ENCODE measurements around the gene GNAS.

GNAS gene

DNA sequence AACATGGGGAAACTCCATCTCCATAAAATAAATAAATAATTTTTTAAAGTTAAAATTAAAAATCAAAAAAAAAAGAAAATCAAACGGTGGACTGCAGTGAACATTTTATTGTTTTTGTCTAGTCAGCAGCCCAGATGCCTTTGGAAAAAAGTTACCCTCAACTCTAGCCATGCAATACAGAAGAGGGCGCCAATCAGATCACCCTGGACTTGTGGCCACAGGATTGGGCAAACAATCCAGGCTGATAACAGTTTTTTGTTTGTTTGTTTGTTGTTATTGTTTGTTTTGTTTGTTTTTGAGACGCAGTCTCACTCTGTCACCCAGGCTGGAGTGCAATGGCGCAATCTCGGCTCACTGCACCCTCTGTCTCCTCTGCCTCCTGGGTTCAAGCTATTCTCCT is 98.1 kb downstream of the GNAS start:
- Histone ChIP-seq H3K9ac (ENCODE audit: low read length) (no peak overlapping the region), H3K27me3 (ENCODE audit: control insufficient read depth in 1 of 2, insufficient read depth in 1 of 2, low read length in 2 of 2) (no peaks in the 10 kb centered on the region), H2BK12ac (ENCODE audit: low read length in 2 of 2) (no peak overlapping the region), H2BK5ac (ENCODE audit: low read depth, low read length, poor library complexity, severe bottlenecking) (no peak overlapping the region), H3K14ac (ENCODE audit: low read length in 2 of 2) (no peak overlapping the region), H2AK5ac (ENCODE audit: low read length, severe bottlenecking) (no peak overlapping the region), H4K91ac (ENCODE audit: low read length) (no peak overlapping the region), H3K79me1 (replicated peaks; ENCODE audit: low read length, poor library complexity, severe bottlenecking) (no peaks in the 10 kb centered on the region), H3K23ac (ENCODE audit: low read length in 2 of 2) (no peak overlapping the region), H3K9me3 (ENCODE audit: control insufficient read depth, low read length) (no peaks in the 10 kb centered on the region), H2AFZ (ENCODE audit: low read depth, low read length) (no peak overlapping the region), H3K27ac (ENCODE audit: low read length, poor library complexity, severe bottlenecking) (no peak overlapping the region), H3K36me3 (ENCODE audit: control insufficient read depth in 1 of 2, insufficient read depth in 2 of 2, low read depth in 1 of 2, low read length in 2 of 2) (no peaks in the 10 kb centered on the region), H4K8ac (ENCODE audit: low read length) (no peak overlapping the region), H3K4me3 (ENCODE audit: insufficient read depth in 1 of 2, low read depth in 1 of 2, low read length in 2 of 2) (no peak overlapping the region), H2BK120ac (ENCODE audit: low read depth, low read length) (no peak overlapping the region), H3K4me1 (ENCODE audit: control insufficient read depth, insufficient read depth, low read depth, low read length) (no peaks in the 10 kb centered on the region), H2BK15ac (ENCODE audit: low read depth, poor library complexity, severe bottlenecking) (no peak overlapping the region), H3K18ac (ENCODE audit: low read depth in 1 of 2, low read length in 2 of 2) (no peak overlapping the region), H3K4me2 (ENCODE audit: low read length, poor library complexity, severe bottlenecking) (no peak overlapping the region), H3K4ac (ENCODE audit: low read depth in 1 of 2, low read length in 2 of 2) (no peak overlapping the region)
- DNase-seq, result no peak
- WGBS, result 84% methylated on average over 5 of the region's 5 CpGs

DNA sequence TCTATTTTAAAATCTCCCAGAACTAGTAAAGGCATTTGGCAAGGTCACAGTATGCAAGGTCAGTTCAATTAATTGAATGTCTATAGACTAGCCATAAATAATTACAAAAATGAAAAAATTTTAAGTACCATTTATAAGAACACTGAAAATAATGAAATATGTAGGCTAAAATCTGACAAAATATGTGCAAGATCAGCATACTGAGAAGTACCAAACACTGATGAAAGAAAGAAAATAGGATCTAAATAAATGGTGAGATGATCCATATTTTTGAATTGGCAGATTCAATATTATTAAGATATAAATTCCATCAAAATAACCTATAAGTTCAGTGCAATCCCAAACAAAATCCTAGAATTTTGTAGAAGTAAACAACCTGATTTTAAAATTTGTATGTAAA is 100.5 kb downstream of the GNAS start:
- Histone ChIP-seq H3K79me1 (replicated peaks; ENCODE audit: low read length, poor library complexity, severe bottlenecking) (no peaks in the 10 kb centered on the region), H2BK5ac (ENCODE audit: low read depth, low read length, poor library complexity, severe bottlenecking) (no peak overlapping the region), H3K9me3 (ENCODE audit: control insufficient read depth, low read length) (no peaks in the 10 kb centered on the region), H2AK5ac (ENCODE audit: low read length, severe bottlenecking) (no peak overlapping the region), H3K27me3 (ENCODE audit: control insufficient read depth in 1 of 2, insufficient read depth in 1 of 2, low read length in 2 of 2) (no peaks in the 10 kb centered on the region), H3K23ac (ENCODE audit: low read length in 2 of 2) (no peak overlapping the region), H3K36me3 (ENCODE audit: control insufficient read depth in 1 of 2, insufficient read depth in 2 of 2, low read depth in 1 of 2, low read length in 2 of 2) (no peaks in the 10 kb centered on the region), H4K8ac (ENCODE audit: low read length) (no peak overlapping the region), H2AFZ (ENCODE audit: low read depth, low read length) (no peak overlapping the region), H2BK15ac (ENCODE audit: low read depth, poor library complexity, severe bottlenecking) (no peak overlapping the region), H3K4me2 (ENCODE audit: low read length, poor library complexity, severe bottlenecking) (no peak overlapping the region), H4K91ac (ENCODE audit: low read length) (no peak overlapping the region), H2BK120ac (ENCODE audit: low read depth, low read length) (no peak overlapping the region), H3K4me1 (ENCODE audit: control insufficient read depth, insufficient read depth, low read depth, low read length) (no peaks in the 10 kb centered on the region), H3K18ac (ENCODE audit: low read depth in 1 of 2, low read length in 2 of 2) (no peak overlapping the region), H3K27ac (ENCODE audit: low read length, poor library complexity, severe bottlenecking) (no peak overlapping the region), H3K4ac (ENCODE audit: low read depth in 1 of 2, low read length in 2 of 2) (no peak overlapping the region), H3K4me3 (ENCODE audit: insufficient read depth in 1 of 2, low read depth in 1 of 2, low read length in 2 of 2) (no peak overlapping the region), H2BK12ac (ENCODE audit: low read length in 2 of 2) (no peak overlapping the region), H3K9ac (ENCODE audit: low read length) (no peak overlapping the region), H3K14ac (ENCODE audit: low read length in 2 of 2) (no peak overlapping the region)
- DNase-seq, result no peak

GRCh38 chr20:58956078-58956477 is 103.6 kb downstream of the GNAS start:
- Histone ChIP-seq H3K23ac (ENCODE audit: low read length in 2 of 2) (no peak overlapping the region), H3K27ac (ENCODE audit: low read length, poor library complexity, severe bottlenecking) (no peak overlapping the region), H3K79me1 (replicated peaks; ENCODE audit: low read length, poor library complexity, severe bottlenecking) (no peaks in the 10 kb centered on the region), H2BK12ac (ENCODE audit: low read length in 2 of 2) (no peak overlapping the region), H3K36me3 (ENCODE audit: control insufficient read depth in 1 of 2, insufficient read depth in 2 of 2, low read depth in 1 of 2, low read length in 2 of 2) (no peaks in the 10 kb centered on the region), H2BK120ac (ENCODE audit: low read depth, low read length) (no peak overlapping the region), H3K4me1 (ENCODE audit: control insufficient read depth, insufficient read depth, low read depth, low read length) (no peaks in the 10 kb centered on the region), H3K4me3 (ENCODE audit: insufficient read depth in 1 of 2, low read depth in 1 of 2, low read length in 2 of 2) (no peak overlapping the region), H2BK15ac (ENCODE audit: low read depth, poor library complexity, severe bottlenecking) (no peak overlapping the region), H2BK5ac (ENCODE audit: low read depth, low read length, poor library complexity, severe bottlenecking) (no peak overlapping the region), H4K8ac (ENCODE audit: low read length) (no peak overlapping the region), H2AFZ (ENCODE audit: low read depth, low read length) (no peak overlapping the region), H3K4me2 (ENCODE audit: low read length, poor library complexity, severe bottlenecking) (no peak overlapping the region), H3K9ac (ENCODE audit: low read length) (no peak overlapping the region), H3K9me3 (ENCODE audit: control insufficient read depth, low read length) (no peaks in the 10 kb centered on the region), H3K14ac (ENCODE audit: low read length in 2 of 2) (no peak overlapping the region), H2AK5ac (ENCODE audit: low read length, severe bottlenecking) (no peak overlapping the region), H3K4ac (ENCODE audit: low read depth in 1 of 2, low read length in 2 of 2) (no peak overlapping the region), H3K18ac (ENCODE audit: low read depth in 1 of 2, low read length in 2 of 2) (no peak overlapping the region), H4K91ac (ENCODE audit: low read length) (no peak overlapping the region), H3K27me3 (ENCODE audit: control insufficient read depth in 1 of 2, insufficient read depth in 1 of 2, low read length in 2 of 2) (peaks cover 0 to 3% of the 10 kb centered on the region in 2 experiments)
- WGBS, result 98% methylated on average over 7 of the region's 8 CpGs
- no peak for DNase-seq

GRCh38 chr20:58959652-58960051 is 107.1 kb downstream of the GNAS start:
- Histone ChIP-seq H3K4me1 (ENCODE audit: control insufficient read depth, insufficient read depth, low read depth, low read length) (no peaks in the 10 kb centered on the region), H3K36me3 (ENCODE audit: control insufficient read depth in 1 of 2, insufficient read depth in 2 of 2, low read depth in 1 of 2, low read length in 2 of 2) (no peaks in the 10 kb centered on the region), H3K27ac (ENCODE audit: low read length, poor library complexity, severe bottlenecking) (no peak overlapping the region), H3K27me3 (ENCODE audit: control insufficient read depth in 1 of 2, insufficient read depth in 1 of 2, low read length in 2 of 2) (peaks cover 0 to 3% of the 10 kb centered on the region in 2 experiments), H2BK15ac (ENCODE audit: low read depth, poor library complexity, severe bottlenecking) (no peak overlapping the region), H3K4ac (ENCODE audit: low read depth in 1 of 2, low read length in 2 of 2) (no peak overlapping the region), H2BK12ac (ENCODE audit: low read length in 2 of 2) (no peak overlapping the region), H4K91ac (ENCODE audit: low read length) (no peak overlapping the region), H3K9me3 (ENCODE audit: control insufficient read depth, low read length) (peaks cover 3% of the 10 kb centered on the region), H2BK120ac (ENCODE audit: low read depth, low read length) (no peak overlapping the region), H3K18ac (ENCODE audit: low read depth in 1 of 2, low read length in 2 of 2) (no peak overlapping the region), H3K79me1 (replicated peaks; ENCODE audit: low read length, poor library complexity, severe bottlenecking) (no peaks in the 10 kb centered on the region), H3K4me2 (ENCODE audit: low read length, poor library complexity, severe bottlenecking) (no peak overlapping the region), H3K4me3 (ENCODE audit: insufficient read depth in 1 of 2, low read depth in 1 of 2, low read length in 2 of 2) (no peak overlapping the region), H4K8ac (ENCODE audit: low read length) (no peak overlapping the region), H2BK5ac (ENCODE audit: low read depth, low read length, poor library complexity, severe bottlenecking) (no peak overlapping the region), H3K14ac (ENCODE audit: low read length in 2 of 2) (no peak overlapping the region), H3K23ac (ENCODE audit: low read length in 2 of 2) (no peak overlapping the region), H2AFZ (ENCODE audit: low read depth, low read length) (no peak overlapping the region), H2AK5ac (ENCODE audit: low read length, severe bottlenecking) (no peak overlapping the region), H3K9ac (ENCODE audit: low read length) (no peak overlapping the region)
- 83% methylated on average over 6 of the region's 6 CpGs for WGBS
- DNase-seq, result no peak
